Keratinocyte (primary cell): Measurements from ENCODE around the gene KCNK10. TPM values are rescaled to one million over a fixed set of nuclear protein-coding genes. Genes with fewer than 3 reads are reported as not detected.

ENCODE experiments used
- DNase-seq: peaks from one replicate; pipeline ENCODE4 v3.0.0-alpha.2; 2011; ENCODE audit warnings: low read depth, missing footprints, low spot score
- FAIRE-seq: peaks from 2 replicates; lab custom pipeline; 2011; peaks lifted over from hg19 to GRCh38; lab: Jason Lieb, UNC
- H2AFZ ChIP-seq: 2 replicates; pipeline ENCODE4 v1.6.0; 2012; ENCODE audit warnings: low read length, control low read depth, inconsistent platforms; ENCODE audit not compliant: control insufficient read depth
- H3K27ac ChIP-seq: 2 replicates; pipeline ENCODE4 v1.5.1; 2011; ENCODE audit warnings: low read length; ENCODE audit not compliant: control insufficient read depth, insufficient read depth
- H3K27me3 ChIP-seq: 3 replicates; pipeline ENCODE4 v1.6.0; 2011; ENCODE audit warnings: low read length; ENCODE audit not compliant: control insufficient read depth, insufficient read depth; ENCODE audit errors: extremely low read depth
- H3K36me3 ChIP-seq, 2 experiments: 2 replicates in 1 of 2; 3 replicates in 1 of 2; pipeline ENCODE4 v1.5.1; 2011; ENCODE audit warnings: low read length in 2 of 2, mild to moderate bottlenecking in 1 of 2; ENCODE audit not compliant: control insufficient read depth in 2 of 2, insufficient read depth in 2 of 2; ENCODE audit errors: extremely low read depth in 1 of 2
- H3K4me1 ChIP-seq: 3 replicates; pipeline ENCODE4 v1.5.1; 2011; ENCODE audit warnings: low read length; ENCODE audit not compliant: control insufficient read depth, insufficient read depth; ENCODE audit errors: extremely low read depth
- H3K4me2 ChIP-seq: 3 replicates; pipeline ENCODE4 v1.6.0; 2011; ENCODE audit warnings: low read depth, low read length; ENCODE audit not compliant: control insufficient read depth, insufficient read depth; ENCODE audit errors: extremely low read depth
- H3K4me3 ChIP-seq, 3 experiments: fragments of 200-600 bp in 1 of 3; sonication (generic) in 1 of 3; 2 replicates in 2 of 3; 3 replicates in 1 of 3; pipeline ENCODE4 v1.5.1; 2011 to 2016; ENCODE audit warnings: low read length in 3 of 3, mild to moderate bottlenecking in 3 of 3, control low read depth in 2 of 3, inconsistent platforms in 1 of 3, low read depth in 1 of 3, mixed read lengths in 1 of 3, mixed run types in 1 of 3, moderate library complexity in 1 of 3; ENCODE audit not compliant: control insufficient read depth in 2 of 3, insufficient read depth in 2 of 3; ENCODE audit errors: extremely low read depth in 1 of 3
- H3K79me2 ChIP-seq: 2 replicates; pipeline ENCODE4 v1.6.0; 2012; ENCODE audit warnings: low read length; ENCODE audit not compliant: control insufficient read depth, insufficient read depth
- H3K9ac ChIP-seq: 3 replicates; pipeline ENCODE4 v1.6.0; 2011; ENCODE audit warnings: low read length; ENCODE audit not compliant: control insufficient read depth, insufficient read depth; ENCODE audit errors: extremely low read depth
- H3K9me1 ChIP-seq: 3 replicates; pipeline ENCODE4 v1.6.0; 2011; ENCODE audit warnings: low read length; ENCODE audit not compliant: control insufficient read depth, insufficient read depth; ENCODE audit errors: extremely low read depth
- H3K9me3 ChIP-seq: 2 replicates; pipeline ENCODE4 v1.5.1; 2012; ENCODE audit warnings: low read depth, low read length; ENCODE audit not compliant: control insufficient read depth
- H4K20me1 ChIP-seq: 3 replicates; pipeline ENCODE4 v1.6.0; 2011; ENCODE audit warnings: low read length; ENCODE audit not compliant: control insufficient read depth, insufficient read depth; ENCODE audit errors: extremely low read depth
- EZH2 ChIP-seq: IDR thresholded peaks from one replicate; pipeline ENCODE4 v1.6.1; 2012; ENCODE audit warnings: inconsistent platforms, mild to moderate bottlenecking, low read length, moderate library complexity
- dilution Hi-C: fragments of 300-500 bp; cut with MboI; formaldehyde crosslinking; loops from one replicate; pipeline ENCODE4 v1.7.0; 2020; ENCODE audit warnings: low sequenced_read_pairs; ENCODE audit not compliant: extremely low pct_ligation_motif_present
- polyA plus RNA-seq, 5 experiments: library from polyadenylated mRNA; depleted of rRNA in 3 of 5; stranded (reverse) in 3 of 5; stranded (forward) in 1 of 5; unstranded in 1 of 5; fragments of >200 nt; gene quantifications; 1 replicate in 1 of 5; 2 replicates in 3 of 5; 3 replicates in 1 of 5; pipeline versions ENCODE4 v1.2.1 to v1.2.3, GENCODE V29; 2011 to 2012; ENCODE audit warnings: missing spikeins in 2 of 5, low read depth in 1 of 5, low replicate concordance in 1 of 5
- TF ChIP-seq, protein P1 (sequence below), 3 experiments: IDR thresholded peaks in 1 of 3; conservative IDR thresholded peaks in 1 of 3; optimal IDR thresholded peaks in 1 of 3; 2 replicates in 2 of 3; 3 replicates in 1 of 3; pipeline versions ENCODE3 to v1.5.1; 2011; ENCODE audit warnings: low read length in 3 of 3, mild to moderate bottlenecking in 3 of 3, moderate library complexity in 2 of 3, control low read depth in 1 of 3, inconsistent platforms in 1 of 3; ENCODE audit not compliant: insufficient read depth in 2 of 3; ENCODE audit errors: extremely low read depth in 1 of 3

The KCNK10 gene
- polyA plus RNA-seq, 1 donor (not counting 4 experiments of a cell fraction or from before 2014, with no cell fraction given) = 0.79 TPM

DNA sequence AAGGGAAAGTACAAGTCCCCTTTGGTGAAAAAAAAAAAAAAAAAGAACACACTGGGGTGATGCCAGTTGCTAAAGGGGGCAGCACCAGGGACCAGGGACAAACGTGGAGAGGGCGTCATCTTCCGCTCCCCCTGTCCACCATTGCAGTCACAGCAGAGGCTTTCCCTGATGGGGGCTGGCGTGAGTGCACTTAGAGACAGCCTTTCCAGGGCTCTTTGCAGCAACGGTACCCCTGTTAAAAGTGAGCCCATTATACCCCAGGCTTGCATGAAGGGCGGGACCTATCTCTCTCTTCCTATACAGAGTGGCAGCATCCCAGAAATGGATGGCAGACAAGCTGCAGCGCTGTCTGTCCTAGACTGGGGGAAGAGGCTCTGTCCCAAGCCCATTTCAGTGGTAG, 155.0 kb downstream of the KCNK10 start:
- no peak overlapping the region for H3K4me3 ChIP-seq
- no peak for DNase-seq
- no peak overlapping the region for H3K4me2 ChIP-seq
- H3K79me2 ChIP-seq = no peaks in the 10 kb centered on the region
- no peak overlapping the region for H2AFZ ChIP-seq
- H3K9me3 ChIP-seq = no peaks in the 10 kb centered on the region
- no peaks in the 10 kb centered on the region for H4K20me1 ChIP-seq
- H3K27ac ChIP-seq = no peak overlapping the region
- no peaks in the 10 kb centered on the region for H3K27me3 ChIP-seq
- TF ChIP-seq EZH2 = no peak
- TF ChIP-seq, protein P1, sequence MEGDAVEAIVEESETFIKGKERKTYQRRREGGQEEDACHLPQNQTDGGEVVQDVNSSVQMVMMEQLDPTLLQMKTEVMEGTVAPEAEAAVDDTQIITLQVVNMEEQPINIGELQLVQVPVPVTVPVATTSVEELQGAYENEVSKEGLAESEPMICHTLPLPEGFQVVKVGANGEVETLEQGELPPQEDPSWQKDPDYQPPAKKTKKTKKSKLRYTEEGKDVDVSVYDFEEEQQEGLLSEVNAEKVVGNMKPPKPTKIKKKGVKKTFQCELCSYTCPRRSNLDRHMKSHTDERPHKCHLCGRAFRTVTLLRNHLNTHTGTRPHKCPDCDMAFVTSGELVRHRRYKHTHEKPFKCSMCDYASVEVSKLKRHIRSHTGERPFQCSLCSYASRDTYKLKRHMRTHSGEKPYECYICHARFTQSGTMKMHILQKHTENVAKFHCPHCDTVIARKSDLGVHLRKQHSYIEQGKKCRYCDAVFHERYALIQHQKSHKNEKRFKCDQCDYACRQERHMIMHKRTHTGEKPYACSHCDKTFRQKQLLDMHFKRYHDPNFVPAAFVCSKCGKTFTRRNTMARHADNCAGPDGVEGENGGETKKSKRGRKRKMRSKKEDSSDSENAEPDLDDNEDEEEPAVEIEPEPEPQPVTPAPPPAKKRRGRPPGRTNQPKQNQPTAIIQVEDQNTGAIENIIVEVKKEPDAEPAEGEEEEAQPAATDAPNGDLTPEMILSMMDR (optimal IDR thresholded peaks at IDR 0.05 in 1 of 3, IDR thresholded peaks at IDR 0.05 in 1 of 3, conservative IDR thresholded peaks at IDR 0.05 in 1 of 3; ENCODE audit: extremely low read depth in 1 of 3, insufficient read depth in 2 of 3, low read length in 3 of 3) = no peak
- dilution Hi-C loops = no loop called here
- H3K4me1 ChIP-seq = peaks cover 4% of the 10 kb centered on the region
- H3K36me3 ChIP-seq = no peaks in the 10 kb centered on the region
- no peak for FAIRE-seq
- H3K9me1 ChIP-seq = no peaks in the 10 kb centered on the region
- H3K9ac ChIP-seq = no peak overlapping the region

DNA sequence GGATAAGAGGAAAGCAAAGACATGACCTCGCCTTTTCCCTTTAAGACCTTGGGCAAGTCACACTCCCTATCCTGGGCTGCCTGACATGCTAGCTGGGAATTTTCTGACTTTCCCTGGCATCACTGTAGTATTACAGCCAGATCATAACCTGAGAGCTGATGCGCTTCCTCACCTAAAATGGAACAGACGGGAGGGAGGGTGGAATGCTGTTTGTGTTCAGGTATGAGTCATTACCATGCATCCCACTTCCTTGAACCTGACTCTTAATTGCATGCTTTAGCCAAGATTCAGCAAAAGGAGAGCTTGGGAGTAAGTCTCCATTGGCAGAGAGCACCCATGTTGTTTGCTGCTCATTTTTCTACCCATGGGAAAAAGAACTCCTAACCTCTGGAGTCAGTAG, 156.5 kb downstream of the KCNK10 start:
- peaks cover 4% of the 10 kb centered on the region for H3K4me1 ChIP-seq
- TF ChIP-seq, protein P1 (optimal IDR thresholded peaks at IDR 0.05 in 1 of 3, IDR thresholded peaks at IDR 0.05 in 1 of 3, conservative IDR thresholded peaks at IDR 0.05 in 1 of 3; ENCODE audit: extremely low read depth in 1 of 3, insufficient read depth in 2 of 3, low read length in 3 of 3) = no peak
- no peak for TF ChIP-seq EZH2
- H3K36me3 ChIP-seq = no peaks in the 10 kb centered on the region
- FAIRE-seq (peak; percentile 99), DNase-seq (peak; percentile 71)
- H3K27me3 ChIP-seq = no peaks in the 10 kb centered on the region
- dilution Hi-C loops = no loop called here
- H3K4me2 ChIP-seq = no peak overlapping the region
- no peak overlapping the region for H3K4me3 ChIP-seq
- H3K79me2 ChIP-seq = no peaks in the 10 kb centered on the region
- no peaks in the 10 kb centered on the region for H3K9me3 ChIP-seq
- H2AFZ ChIP-seq = peak overlapping the region; percentile 53
- no peak overlapping the region for H3K27ac ChIP-seq
- H3K9ac ChIP-seq = no peak overlapping the region
- H3K9me1 ChIP-seq = no peaks in the 10 kb centered on the region
- H4K20me1 ChIP-seq = no peaks in the 10 kb centered on the region
